Measurements from ENCODE around the gene CNTNAP4.

The CNTNAP4 gene

GRCh38 chr16:76500006-76500405 lies 222.8 kb downstream of the CNTNAP4 start:
- DNase-seq (ENCODE audit: low spot score): no peak
- TF ChIP-seq, protein P1, sequence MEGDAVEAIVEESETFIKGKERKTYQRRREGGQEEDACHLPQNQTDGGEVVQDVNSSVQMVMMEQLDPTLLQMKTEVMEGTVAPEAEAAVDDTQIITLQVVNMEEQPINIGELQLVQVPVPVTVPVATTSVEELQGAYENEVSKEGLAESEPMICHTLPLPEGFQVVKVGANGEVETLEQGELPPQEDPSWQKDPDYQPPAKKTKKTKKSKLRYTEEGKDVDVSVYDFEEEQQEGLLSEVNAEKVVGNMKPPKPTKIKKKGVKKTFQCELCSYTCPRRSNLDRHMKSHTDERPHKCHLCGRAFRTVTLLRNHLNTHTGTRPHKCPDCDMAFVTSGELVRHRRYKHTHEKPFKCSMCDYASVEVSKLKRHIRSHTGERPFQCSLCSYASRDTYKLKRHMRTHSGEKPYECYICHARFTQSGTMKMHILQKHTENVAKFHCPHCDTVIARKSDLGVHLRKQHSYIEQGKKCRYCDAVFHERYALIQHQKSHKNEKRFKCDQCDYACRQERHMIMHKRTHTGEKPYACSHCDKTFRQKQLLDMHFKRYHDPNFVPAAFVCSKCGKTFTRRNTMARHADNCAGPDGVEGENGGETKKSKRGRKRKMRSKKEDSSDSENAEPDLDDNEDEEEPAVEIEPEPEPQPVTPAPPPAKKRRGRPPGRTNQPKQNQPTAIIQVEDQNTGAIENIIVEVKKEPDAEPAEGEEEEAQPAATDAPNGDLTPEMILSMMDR (IDR thresholded peaks at IDR 0.05; ENCODE audit: extremely low read depth, missing control alignments): no peak

DNA sequence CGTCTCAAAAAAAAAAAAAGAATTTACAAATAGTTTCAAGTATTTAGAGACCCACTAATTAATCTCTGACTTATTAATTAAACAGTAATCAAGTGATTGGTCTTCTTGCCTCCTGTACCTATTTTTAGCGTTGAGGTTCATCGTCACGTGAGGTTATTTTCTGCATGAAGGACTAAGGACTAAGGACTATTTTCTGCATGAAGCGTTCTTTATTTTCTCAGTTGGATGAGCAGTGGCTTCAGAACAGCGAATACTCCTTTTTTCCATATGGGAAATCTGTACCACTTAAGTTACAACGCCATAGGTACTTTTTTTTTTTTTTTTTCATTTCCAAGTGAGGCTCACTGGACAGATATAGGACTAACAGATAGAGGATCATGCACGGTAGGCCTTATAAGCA lies 224.9 kb downstream of the CNTNAP4 start:
- TF ChIP-seq, protein P1 (IDR thresholded peaks at IDR 0.05; ENCODE audit: extremely low read depth, missing control alignments): no peak
- no peak for DNase-seq (ENCODE audit: low spot score)

GRCh38 chr16:76502555-76502954 lies 225.4 kb downstream of the CNTNAP4 start:
- DNase-seq (ENCODE audit: low spot score): no peak
- TF ChIP-seq, protein P1 (IDR thresholded peaks at IDR 0.05; ENCODE audit: extremely low read depth, missing control alignments): no peak

GRCh38 chr16:76503091-76503490 lies 225.9 kb downstream of the CNTNAP4 start:
- TF ChIP-seq, protein P1 (IDR thresholded peaks at IDR 0.05; ENCODE audit: extremely low read depth, missing control alignments): no peak
- no peak for DNase-seq (ENCODE audit: low spot score)

GRCh38 chr16:76511203-76511602 lies 234.0 kb downstream of the CNTNAP4 start:
- TF ChIP-seq, protein P1 (IDR thresholded peaks at IDR 0.05; ENCODE audit: extremely low read depth, missing control alignments): no peak
- no peak for DNase-seq (ENCODE audit: low spot score)

DNA sequence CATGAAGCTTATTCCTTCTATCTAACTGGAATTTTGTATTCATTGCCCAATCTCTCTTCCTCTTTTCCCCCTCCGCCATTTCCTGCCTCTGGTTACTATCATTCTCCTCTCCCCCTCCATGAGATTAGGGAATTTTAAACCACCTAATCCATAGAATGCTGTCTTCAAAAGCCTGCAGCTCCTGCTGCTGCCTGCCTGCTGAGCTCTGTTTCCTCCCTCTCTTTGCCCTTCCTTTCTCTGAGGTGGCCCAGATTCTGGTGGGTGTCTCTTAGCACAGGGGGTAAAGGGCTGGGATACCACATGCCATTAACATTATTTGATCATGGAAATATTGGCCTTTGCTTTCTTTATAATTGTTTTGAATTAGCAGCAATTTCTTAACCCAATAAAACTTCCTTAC lies 241.6 kb downstream of the CNTNAP4 start:
- no peak for DNase-seq (ENCODE audit: low spot score)
- TF ChIP-seq, protein P1 (IDR thresholded peaks at IDR 0.05; ENCODE audit: extremely low read depth, missing control alignments): no peak

GRCh38 chr16:76524356-76524755 lies 247.2 kb downstream of the CNTNAP4 start:
- TF ChIP-seq, protein P1 (IDR thresholded peaks at IDR 0.05; ENCODE audit: extremely low read depth, missing control alignments): no peak
- no peak for DNase-seq (ENCODE audit: low spot score)
